ENCODE results near the gene EXOC4.

GRCh38 chr7:133352430-133352829 lies 99.6 kb downstream of the EXOC4 start:
- no peak for TF ChIP-seq SUZ12 (IDR thresholded peaks at IDR 0.05; ENCODE audit: extremely low read depth, insufficient read depth, insufficient read length)
- TF ChIP-seq ZNF274 (IDR thresholded peaks at IDR 0.05; ENCODE audit: low read depth, low read length): no peak

All from NT2/D1 (cell line).